Progenitor cell of endocrine pancreas (in vitro differentiated cells): Measurements from ENCODE around the gene RPUSD3. TPM values are rescaled to one million over a fixed set of nuclear protein-coding genes. Genes with fewer than 3 reads are reported as not detected.

Source experiments
- DNase-seq: peaks from one replicate; pipeline ENCODE4 v3.0.0; 2021; ENCODE audit warnings: low spot score; ENCODE audit not compliant: unreplicated experiment
- H3K27ac Mint-ChIP-seq: 2 replicates; pipeline ENCODE4 v1.8.0; 2021; ENCODE audit warnings: mild to moderate bottlenecking, moderate library complexity, mixed read lengths
- H3K27me3 Mint-ChIP-seq: 2 replicates; pipeline ENCODE4 v1.8.0; 2021; ENCODE audit warnings: mixed read lengths
- H3K36me3 Mint-ChIP-seq: 2 replicates; pipeline ENCODE4 v1.8.0; 2022; ENCODE audit warnings: mixed read lengths; ENCODE audit not compliant: insufficient read depth
- H3K4me1 Mint-ChIP-seq: 2 replicates; pipeline ENCODE4 v1.8.0; 2021; ENCODE audit warnings: low read depth, mixed read lengths
- H3K4me3 Mint-ChIP-seq: 2 replicates; pipeline ENCODE4 v1.8.0; 2021; ENCODE audit warnings: low read depth, mild to moderate bottlenecking, moderate library complexity, mixed read lengths
- H3K9me3 Mint-ChIP-seq: 2 replicates; pipeline ENCODE4 v1.8.0; 2021; ENCODE audit warnings: low read depth, mixed read lengths
- total RNA-seq: library from RNA; stranded (reverse); gene quantifications from 2 replicates; pipeline ENCODE4 v1.2.1, GENCODE V29; 2021
- TF ChIP-seq, protein P1 (sequence below): fragments of 200-600 bp; sonication (generic); IDR thresholded peaks from one replicate; pipeline ENCODE4 v1.5.0; 2021; ENCODE audit warnings: antibody characterized with exemption, mild to moderate bottlenecking; ENCODE audit not compliant: unreplicated experiment

RPUSD3 gene
- total RNA-seq, 1 donor from 2014 or later, result 55.0 TPM

DNA sequence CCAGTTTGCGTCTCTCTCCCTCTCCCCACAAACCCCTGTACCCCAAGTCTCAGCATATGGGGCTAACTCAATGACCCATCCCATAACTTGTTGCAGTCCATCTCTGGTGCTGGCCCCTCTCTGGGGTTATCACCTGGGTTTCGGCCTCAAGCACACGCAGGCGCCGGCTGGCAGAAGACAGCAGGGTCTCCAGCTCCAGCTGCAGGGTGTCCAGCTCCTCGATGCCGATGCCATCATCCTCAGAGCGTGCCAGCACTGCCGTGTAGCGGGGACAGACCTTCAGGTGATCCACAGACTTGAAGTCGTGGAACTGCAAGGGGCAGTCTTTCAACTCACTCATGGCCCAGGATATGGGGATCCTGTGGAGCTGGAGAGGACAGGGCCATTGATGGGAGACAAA, 52.7 kb downstream of the RPUSD3 start:
- Mint-ChIP-seq H3K27me3 (no peaks in the 10 kb centered on the region), H3K9me3 (no peaks in the 10 kb centered on the region), H3K27ac (no peak overlapping the region), H3K4me1 (peaks cover 16% of the 10 kb centered on the region), H3K36me3 (peaks cover 31% of the 10 kb centered on the region), H3K4me3 (peak overlapping the region; percentile 95)
- DNase-seq, result no peak
- TF ChIP-seq, protein P1, sequence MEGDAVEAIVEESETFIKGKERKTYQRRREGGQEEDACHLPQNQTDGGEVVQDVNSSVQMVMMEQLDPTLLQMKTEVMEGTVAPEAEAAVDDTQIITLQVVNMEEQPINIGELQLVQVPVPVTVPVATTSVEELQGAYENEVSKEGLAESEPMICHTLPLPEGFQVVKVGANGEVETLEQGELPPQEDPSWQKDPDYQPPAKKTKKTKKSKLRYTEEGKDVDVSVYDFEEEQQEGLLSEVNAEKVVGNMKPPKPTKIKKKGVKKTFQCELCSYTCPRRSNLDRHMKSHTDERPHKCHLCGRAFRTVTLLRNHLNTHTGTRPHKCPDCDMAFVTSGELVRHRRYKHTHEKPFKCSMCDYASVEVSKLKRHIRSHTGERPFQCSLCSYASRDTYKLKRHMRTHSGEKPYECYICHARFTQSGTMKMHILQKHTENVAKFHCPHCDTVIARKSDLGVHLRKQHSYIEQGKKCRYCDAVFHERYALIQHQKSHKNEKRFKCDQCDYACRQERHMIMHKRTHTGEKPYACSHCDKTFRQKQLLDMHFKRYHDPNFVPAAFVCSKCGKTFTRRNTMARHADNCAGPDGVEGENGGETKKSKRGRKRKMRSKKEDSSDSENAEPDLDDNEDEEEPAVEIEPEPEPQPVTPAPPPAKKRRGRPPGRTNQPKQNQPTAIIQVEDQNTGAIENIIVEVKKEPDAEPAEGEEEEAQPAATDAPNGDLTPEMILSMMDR, result no peak

Other genes starting within 250 kb of the RPUSD3 start
- 39.4 and 42.3 TPM in 2 replicates for gene MTMR14, start 194.5 kb downstream of the RPUSD3 start, total RNA-seq
- gene CPNE9, start 140.2 kb downstream of the RPUSD3 start, total RNA-seq, result 0.47 and 0.69 TPM in 2 replicates
- 25.2 and 25.6 TPM in 2 replicates for gene BRPF1, start 112.3 kb downstream of the RPUSD3 start, total RNA-seq
- gene OGG1, start 94.1 kb downstream of the RPUSD3 start, total RNA-seq, result 46.3 and 47.7 TPM in 2 replicates
- 16.9 and 17.1 TPM in 2 replicates for gene CAMK1, start 74.1 kb downstream of the RPUSD3 start, total RNA-seq
- 66.6 and 70.8 TPM in 2 replicates for gene TADA3, start 51.5 kb downstream of the RPUSD3 start, total RNA-seq
- gene ARPC4, start 50.9 kb downstream of the RPUSD3 start, total RNA-seq, result 129 and 135 TPM in 2 replicates
- gene TTLL3, start 33.7 kb downstream of the RPUSD3 start, total RNA-seq, result 51.6 and 59.6 TPM in 2 replicates
- not detected in 2 replicates for gene CIDEC, start 36.2 kb upstream of the RPUSD3 start, total RNA-seq
- 30.5 and 33.0 TPM in 2 replicates for gene JAGN1, start 46.6 kb upstream of the RPUSD3 start, total RNA-seq
- gene IL17RE, start 58.8 kb upstream of the RPUSD3 start, total RNA-seq, result 4.9 and 7.0 TPM in 2 replicates
- gene IL17RC, start 73.1 kb upstream of the RPUSD3 start, total RNA-seq, result 13.4 and 17.1 TPM in 2 replicates
- gene CRELD1, start 89.8 kb upstream of the RPUSD3 start, total RNA-seq, result 57.1 and 60.3 TPM in 2 replicates
- gene PRRT3, start 108.4 kb upstream of the RPUSD3 start, total RNA-seq, result 10.4 and 11.4 TPM in 2 replicates
- 38.6 and 42.1 TPM in 2 replicates for gene EMC3, start 142.8 kb upstream of the RPUSD3 start, total RNA-seq
- 26.6 and 27.1 TPM in 2 replicates for gene FANCD2, start 182.4 kb upstream of the RPUSD3 start, total RNA-seq